Esophagus muscularis mucosa (tissue), 4 donors: Measurements from ENCODE around the gene TIAL1. TPM values are rescaled to one million over a fixed set of nuclear protein-coding genes. Genes with fewer than 3 reads are reported as not detected.
A peak's percentile ranks its signal among the peaks of the same experiment; 100 is the strongest.

Experiments
- DNase-seq: peaks from one replicate; pipeline ENCODE4 v3.0.0-alpha.2; 2017; ENCODE audit errors: extremely low spot score
- H3K27ac ChIP-seq, 4 donors: fragments of 200-600 bp; sonication (generic); replicated peaks in 1 of 4; 1 replicate in 3 of 4; 2 replicates in 1 of 4; pipeline ENCODE4 v1.5.1; 2016 to 2019; ENCODE audit warnings: mild to moderate bottlenecking in 1 of 4
- H3K27me3 ChIP-seq, 4 donors: fragments of 200-600 bp; sonication (generic); one replicate each; pipeline versions ENCODE4 v1.5.1 to v1.6.0; 2016 to 2019
- H3K36me3 ChIP-seq, 4 donors: fragments of 200-600 bp; sonication (generic); one replicate each; pipeline ENCODE4 v1.5.1; 2016 to 2019
- H3K4me1 ChIP-seq, 4 donors: fragments of 200-600 bp; sonication (generic); one replicate each; pipeline ENCODE4 v1.5.1; 2016 to 2019
- H3K4me3 ChIP-seq, 4 donors: fragments of 200-600 bp; sonication (generic); 1 replicate in 2 of 4; 2 replicates in 2 of 4; pipeline ENCODE4 v1.5.1; 2016 to 2019; ENCODE audit warnings: mild to moderate bottlenecking in 4 of 4, moderate library complexity in 1 of 4
- H3K9me3 ChIP-seq, 4 donors: fragments of 200-600 bp; sonication (generic); 1 replicate in 3 of 4; 2 replicates in 1 of 4; pipeline ENCODE4 v1.5.1; 2016 to 2019
- EP300 ChIP-seq: sonication (generic); formaldehyde crosslinking; IDR thresholded peaks from one replicate; pipeline ENCODE4 v1.6.1; 2017; ENCODE audit warnings: antibody characterized with exemption
- POLR2A ChIP-seq: fragments of 450-650 bp; IDR thresholded peaks from one replicate; pipeline ENCODE4 v1.6.1; 2017; ENCODE audit warnings: antibody characterized with exemption, moderate library complexity, mild to moderate bottlenecking, low read depth
- POLR2AphosphoS5 ChIP-seq, 2 donors: sonication (generic); formaldehyde crosslinking; IDR thresholded peaks; one replicate each; pipeline ENCODE4 v1.6.1; 2017; ENCODE audit warnings: antibody characterized with exemption in 2 of 2
- WGBS: methylation state at CpG from one replicate; pipeline ENCODE4 v1.1.5; 2018; 5-methylcytosine and 5-hydroxymethylcytosine counted together
- intact Hi-C: fragments of 100-400 bp; cut with DNase I; formaldehyde crosslinking; loops from one replicate; pipeline ENCODE4 v1.15.1; 2023
- total RNA-seq, 4 donors: library from RNA; depleted of rRNA; stranded (reverse); fragments of >200 nt; gene quantifications; one replicate each; pipeline versions ENCODE4 v1.1.0 to v1.2.1, GENCODE V29; 2016
- TF ChIP-seq, protein P1 (sequence below), 3 experiments: fragments of 200-600 bp in 2 of 3; fragments of 450-650 bp in 1 of 3; sonication (generic) in 2 of 3; IDR thresholded peaks; one replicate each; pipeline ENCODE4 v1.5.1; 2017 to 2019; ENCODE audit warnings: antibody characterized with exemption in 3 of 3, mild to moderate bottlenecking in 2 of 3, moderate library complexity in 1 of 3

TIAL1 gene
- total RNA-seq, 4 donors from 2014 or later, result 49.9 to 78.1 (median 52.9) TPM

DNA sequence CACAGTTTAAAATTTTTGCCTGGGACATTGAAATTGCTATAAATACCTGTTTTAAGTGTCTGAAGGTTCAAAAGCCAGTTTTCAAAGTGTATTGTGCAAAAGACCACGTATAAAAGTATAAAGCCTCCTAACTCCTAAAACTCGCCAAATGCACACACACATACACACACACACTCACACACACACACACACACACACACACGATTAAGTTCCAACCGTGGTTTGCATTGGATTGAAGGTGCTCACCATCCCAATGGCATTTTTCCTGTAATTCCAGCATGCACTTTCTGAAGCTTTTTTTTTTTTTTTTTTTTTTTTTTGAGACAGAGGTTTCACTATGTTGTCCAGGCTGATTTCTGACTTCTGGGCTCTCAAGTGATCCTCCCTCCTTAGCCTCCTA, 51.5 kb downstream of the TIAL1 start:
- WGBS, result 57% methylated on average over 4 of the region's 4 CpGs
- intact Hi-C loops, result loop anchor here (5.0 kb wide), 1 partner anchor 52 kb away; the partner anchor contains the start of gene TIAL1
- Histone ChIP-seq H3K27me3 (peaks cover 0 to 3% (median 0%) of the 10 kb centered on the region in 4 donors), H3K9me3 (no peaks in the 10 kb centered on the region), H3K4me1 (peaks cover 13 to 46% (median 42%) of the 10 kb centered on the region in 4 donors), H3K4me3 (no peak overlapping the region), H3K27ac (no peak overlapping the region), H3K36me3 (no peaks in the 10 kb centered on the region)
- DNase-seq, result no peak
- TF ChIP-seq POLR2AphosphoS5 (IDR thresholded peaks at IDR 0.05), result no peak
- TF ChIP-seq, protein P1, sequence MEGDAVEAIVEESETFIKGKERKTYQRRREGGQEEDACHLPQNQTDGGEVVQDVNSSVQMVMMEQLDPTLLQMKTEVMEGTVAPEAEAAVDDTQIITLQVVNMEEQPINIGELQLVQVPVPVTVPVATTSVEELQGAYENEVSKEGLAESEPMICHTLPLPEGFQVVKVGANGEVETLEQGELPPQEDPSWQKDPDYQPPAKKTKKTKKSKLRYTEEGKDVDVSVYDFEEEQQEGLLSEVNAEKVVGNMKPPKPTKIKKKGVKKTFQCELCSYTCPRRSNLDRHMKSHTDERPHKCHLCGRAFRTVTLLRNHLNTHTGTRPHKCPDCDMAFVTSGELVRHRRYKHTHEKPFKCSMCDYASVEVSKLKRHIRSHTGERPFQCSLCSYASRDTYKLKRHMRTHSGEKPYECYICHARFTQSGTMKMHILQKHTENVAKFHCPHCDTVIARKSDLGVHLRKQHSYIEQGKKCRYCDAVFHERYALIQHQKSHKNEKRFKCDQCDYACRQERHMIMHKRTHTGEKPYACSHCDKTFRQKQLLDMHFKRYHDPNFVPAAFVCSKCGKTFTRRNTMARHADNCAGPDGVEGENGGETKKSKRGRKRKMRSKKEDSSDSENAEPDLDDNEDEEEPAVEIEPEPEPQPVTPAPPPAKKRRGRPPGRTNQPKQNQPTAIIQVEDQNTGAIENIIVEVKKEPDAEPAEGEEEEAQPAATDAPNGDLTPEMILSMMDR (IDR thresholded peaks at IDR 0.05), result no peak
- no peak for TF ChIP-seq POLR2A
- no peak for TF ChIP-seq EP300

GRCh38 chr10:119543814-119544642, 52.7 kb downstream of the TIAL1 start:
- TF ChIP-seq, protein P1 (IDR thresholded peaks at IDR 0.05), result no peak
- no peak for TF ChIP-seq POLR2AphosphoS5 (IDR thresholded peaks at IDR 0.05)
- no peak for TF ChIP-seq POLR2A
- no peak for TF ChIP-seq EP300
- no peaks in the 10 kb centered on the region for H3K36me3 ChIP-seq
- H3K27me3 ChIP-seq, result peaks cover 0 to 3% (median 0%) of the 10 kb centered on the region in 4 donors
- peak overlapping the region; percentile 77 to 88 (median 81) for H3K27ac ChIP-seq
- no peak for DNase-seq
- H3K4me3 ChIP-seq, result peak overlapping the region; percentile 80 to 88 (median 80)
- intact Hi-C loops, result no loop called here
- H3K9me3 ChIP-seq, result no peaks in the 10 kb centered on the region
- 50% methylated on average over 19 of the region's 19 CpGs for WGBS
- H3K4me1 ChIP-seq, result peaks cover 13 to 59% (median 55%) of the 10 kb centered on the region in 4 donors

- intact Hi-C loops, result no loop called here
- Histone ChIP-seq H3K4me1 (peaks cover 13 to 67% (median 64%) of the 10 kb centered on the region in 4 donors), H3K27ac (peak overlapping the region; percentile 77 to 88 (median 81))
These were observed 53.6 kb downstream of the TIAL1 start for GRCh38 chr10:119542988-119543813.

DNA sequence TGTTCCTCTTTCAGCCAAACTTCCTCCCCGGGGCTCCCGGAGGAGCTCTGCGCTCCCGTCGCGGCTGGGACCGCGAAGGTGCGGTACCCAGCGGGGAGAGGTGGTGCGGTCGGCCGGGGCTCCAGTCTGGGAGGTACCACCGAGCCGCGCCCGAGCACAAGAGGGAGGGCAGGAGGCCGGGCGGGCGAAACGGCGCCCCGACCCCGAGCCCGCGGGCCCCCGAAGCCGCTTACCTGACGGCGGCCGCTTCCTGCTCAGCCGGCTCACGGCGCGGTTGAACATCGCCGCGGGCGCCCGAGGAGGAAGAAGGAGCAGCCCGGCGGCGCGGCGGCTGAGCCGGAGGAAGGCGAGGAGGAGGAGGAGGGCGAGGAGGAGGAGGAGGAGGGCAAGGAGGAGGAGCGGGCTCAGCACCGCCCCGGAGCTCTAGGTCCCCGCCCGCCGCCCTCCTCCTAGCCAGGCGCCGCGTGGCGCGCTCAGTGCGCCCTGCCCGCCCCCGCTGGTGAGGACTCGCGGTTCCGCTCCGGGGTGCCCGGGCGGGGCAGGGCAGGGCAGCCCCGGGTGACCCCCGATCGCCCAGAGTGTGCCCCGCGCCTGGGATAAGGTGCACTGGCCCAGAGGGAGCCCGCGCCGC, 54.3 kb downstream of the TIAL1 start, which contains the start of gene RGS10:
RGS10 (minus strand) TSS at position 363 of the 631 bp plus-strand sequence; CDS start at position 282, 81 bp downstream.
- TF ChIP-seq POLR2A, result peak; percentile 33
- TF ChIP-seq POLR2AphosphoS5 (IDR thresholded peaks at IDR 0.05), result peak in 1 of 2 donors; percentile 55
- TF ChIP-seq, protein P1 (IDR thresholded peaks at IDR 0.05), result no peak
- H3K4me3 ChIP-seq, result peak within 1 kb of the TSS; percentile 80 to 88 (median 80)
- DNase-seq, result no peak
- H3K27ac ChIP-seq, result peak within 1 kb of the TSS; percentile 77 to 88 (median 81)
- H3K9me3 ChIP-seq, result no peaks in the 10 kb centered on the region
- H3K4me1 ChIP-seq, result peaks cover 13 to 74% (median 71%) of the 10 kb centered on the region in 4 donors
- under 1% methylated on average over 48 of the region's 76 CpGs for WGBS
- intact Hi-C loops, result no loop called here
- peaks cover 0 to under 1% (median 0%) of the 10 kb centered on the region in 4 donors for H3K27me3 ChIP-seq
- H3K36me3 ChIP-seq, result no peaks in the 10 kb centered on the region

More at GRCh38 chr10:119542988-119543813, 53.6 kb downstream of the TIAL1 start:
- TF ChIP-seq, protein P1 (IDR thresholded peaks at IDR 0.05), result peak; percentile 51 to 64 (median 53)
- TF ChIP-seq POLR2AphosphoS5 (IDR thresholded peaks at IDR 0.05), result no peak
- no peak for TF ChIP-seq EP300
- peak overlapping the region; percentile 80 to 88 (median 80) for H3K4me3 ChIP-seq
- no peaks in the 10 kb centered on the region for H3K9me3 ChIP-seq
- no peak for DNase-seq
- under 1% methylated on average over 10 of the region's 78 CpGs for WGBS
- no peaks in the 10 kb centered on the region for H3K36me3 ChIP-seq
- peaks cover 0 to 3% (median 0%) of the 10 kb centered on the region in 4 donors for H3K27me3 ChIP-seq
